DMS79 (cell line): ENCODE data around the gene HOMER1.
A peak's percentile ranks its signal among the peaks of the same experiment; 100 is the strongest.

Experiments used
- DNase-seq: peaks from one replicate; lab custom pipeline; 2025; lab: John Stamatoyannopoulos, UW

Gene HOMER1

DNA sequence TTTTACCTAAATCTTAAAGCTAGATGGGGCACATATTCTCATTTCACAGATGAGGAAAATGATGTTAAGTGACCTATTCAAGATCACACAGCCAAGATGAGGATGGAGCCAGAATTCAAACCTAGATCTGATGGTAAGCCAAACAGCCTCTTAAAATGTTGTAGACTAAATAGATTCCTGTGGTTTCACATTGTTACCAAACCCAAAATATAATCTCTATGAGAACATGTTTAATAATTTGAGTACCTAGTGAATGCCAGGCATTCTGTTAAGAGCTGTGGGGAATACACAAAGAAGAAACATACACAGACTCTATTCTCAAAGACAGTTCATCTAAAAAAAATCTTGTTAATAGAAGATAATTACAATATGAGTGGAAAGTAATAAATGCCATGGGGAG is 25.2 kb downstream of the HOMER1 start:
- DNase-seq, result no peak

DNA sequence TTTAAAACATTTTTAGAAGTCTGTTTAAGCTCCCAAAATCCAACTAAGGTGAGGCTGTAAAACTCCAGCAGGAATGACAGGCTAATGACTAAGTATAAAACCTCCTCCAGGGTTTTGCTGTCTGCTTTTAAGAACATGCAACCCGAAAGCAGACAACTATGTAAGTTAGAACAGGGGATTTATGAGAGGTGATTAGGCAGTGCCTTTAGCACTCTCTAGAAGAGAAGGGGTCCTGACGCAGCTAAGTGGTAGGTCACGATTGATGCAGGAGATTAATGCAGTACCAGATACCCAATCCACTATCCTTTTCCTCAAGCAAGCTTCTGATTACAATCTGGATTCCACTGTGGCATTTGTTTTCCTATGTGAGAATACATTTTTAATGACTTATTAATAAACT is 25.9 kb downstream of the HOMER1 start:
- no peak for DNase-seq

DNA sequence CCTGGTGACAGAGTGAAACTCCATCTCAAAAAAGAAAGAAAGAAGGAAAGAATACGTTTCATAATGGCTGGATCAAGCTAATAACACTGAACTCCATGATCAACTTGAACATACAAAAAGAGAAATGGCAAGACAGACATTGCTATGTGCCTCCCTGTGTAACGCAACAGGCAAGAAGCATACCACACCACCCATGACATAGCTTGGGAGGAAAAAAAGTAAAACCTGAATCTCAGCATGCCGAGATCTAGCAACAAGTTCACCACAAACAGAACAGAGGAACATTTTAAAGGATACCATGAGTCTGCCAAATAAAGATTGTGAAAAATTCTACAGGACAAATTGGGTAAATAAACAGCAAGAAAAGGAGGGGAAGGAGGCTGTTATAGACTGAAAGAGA is 26.7 kb downstream of the HOMER1 start:
- no peak for DNase-seq

DNA sequence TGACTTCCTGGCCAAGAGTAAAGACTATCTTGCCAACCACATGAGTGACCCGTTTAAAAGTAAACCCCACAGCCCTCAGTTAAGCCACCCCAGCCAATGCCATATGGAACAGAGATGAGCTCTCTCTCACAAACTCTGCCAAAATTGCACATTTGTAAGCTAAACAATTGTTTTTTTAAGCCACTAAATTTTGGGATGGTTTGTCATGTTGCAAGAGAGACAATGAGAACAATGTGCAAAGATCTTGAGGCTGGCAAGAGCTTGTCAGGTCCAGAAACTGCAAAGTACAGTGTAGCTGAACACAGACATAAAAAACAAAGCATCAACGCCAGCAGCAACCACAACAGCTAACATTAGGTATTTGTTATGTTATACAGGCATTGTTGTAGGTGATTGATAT is 27.8 kb downstream of the HOMER1 start:
- DNase-seq, result no peak

DNA sequence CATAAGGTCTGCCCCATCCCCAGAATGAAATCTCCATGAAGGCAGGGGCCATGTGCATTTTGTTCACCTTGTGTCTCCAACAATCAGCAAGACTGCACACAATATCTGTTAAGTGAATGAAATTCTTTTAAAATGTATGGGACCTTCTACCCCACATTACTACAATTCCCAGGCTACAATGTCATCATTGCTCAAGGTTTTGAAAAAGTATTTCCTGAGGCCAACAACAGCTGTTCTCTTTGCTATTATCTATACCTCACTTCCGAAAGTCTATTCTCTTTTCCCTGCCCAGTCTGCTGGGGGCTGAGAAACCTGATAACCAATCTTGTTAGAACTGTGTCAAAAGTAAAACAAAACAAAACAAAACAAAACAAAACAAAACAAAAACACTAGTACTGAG is 29.2 kb downstream of the HOMER1 start:
- DNase-seq, result no peak

DNA sequence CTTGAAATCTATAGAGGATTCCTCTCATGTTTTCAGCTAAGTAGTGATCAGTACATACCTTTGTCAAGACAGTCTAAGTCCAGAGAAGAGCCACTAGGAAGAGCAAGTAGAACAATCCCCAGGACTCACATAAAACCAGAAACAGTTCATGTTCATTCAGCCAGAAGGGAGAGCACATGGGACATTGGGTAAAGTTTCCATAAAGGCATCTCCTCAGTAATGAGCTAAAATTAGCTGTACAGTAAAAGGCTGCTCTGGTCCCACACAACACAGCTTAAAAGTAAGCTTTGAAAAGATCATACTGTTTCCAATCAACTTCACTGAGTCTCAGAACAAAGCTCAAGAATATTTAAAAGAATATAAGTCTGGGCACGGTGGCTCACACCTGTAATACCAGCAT is 32.4 kb downstream of the HOMER1 start:
- DNase-seq, result no peak

DNA sequence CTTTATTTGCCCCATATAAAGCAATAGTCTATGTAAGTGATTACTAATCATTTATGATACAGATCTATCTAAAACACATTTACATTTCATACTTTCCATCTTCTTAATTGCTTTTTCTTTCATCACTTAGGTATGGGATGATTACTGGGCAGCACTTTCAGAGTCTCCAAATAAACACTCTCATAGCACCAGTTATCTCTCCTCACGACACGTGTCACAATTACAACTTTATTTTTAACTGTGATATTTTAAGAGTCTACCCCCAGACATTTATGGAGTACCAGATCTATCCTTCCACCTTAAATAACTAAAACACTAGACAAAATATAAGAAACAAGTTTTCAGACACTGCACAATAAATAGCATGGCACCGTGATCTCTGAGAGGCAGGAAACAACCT is 32.9 kb downstream of the HOMER1 start:
- no peak for DNase-seq

DNA sequence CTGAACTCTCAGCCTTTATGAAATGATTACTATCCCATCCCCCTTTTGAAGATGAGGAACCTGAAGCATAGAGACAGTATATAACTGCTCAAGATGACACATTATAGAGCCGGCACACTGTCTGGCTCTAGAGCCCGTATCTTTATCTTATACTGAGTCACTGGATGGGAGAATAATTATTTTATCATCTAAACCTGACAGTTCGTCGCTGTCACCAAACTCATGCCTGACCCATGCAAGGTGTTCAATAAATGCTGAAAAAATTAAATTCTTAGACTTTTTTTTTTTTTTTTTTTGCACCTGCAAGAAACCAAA is 38.8 kb downstream of the HOMER1 start:
- DNase-seq, result no peak

DNA sequence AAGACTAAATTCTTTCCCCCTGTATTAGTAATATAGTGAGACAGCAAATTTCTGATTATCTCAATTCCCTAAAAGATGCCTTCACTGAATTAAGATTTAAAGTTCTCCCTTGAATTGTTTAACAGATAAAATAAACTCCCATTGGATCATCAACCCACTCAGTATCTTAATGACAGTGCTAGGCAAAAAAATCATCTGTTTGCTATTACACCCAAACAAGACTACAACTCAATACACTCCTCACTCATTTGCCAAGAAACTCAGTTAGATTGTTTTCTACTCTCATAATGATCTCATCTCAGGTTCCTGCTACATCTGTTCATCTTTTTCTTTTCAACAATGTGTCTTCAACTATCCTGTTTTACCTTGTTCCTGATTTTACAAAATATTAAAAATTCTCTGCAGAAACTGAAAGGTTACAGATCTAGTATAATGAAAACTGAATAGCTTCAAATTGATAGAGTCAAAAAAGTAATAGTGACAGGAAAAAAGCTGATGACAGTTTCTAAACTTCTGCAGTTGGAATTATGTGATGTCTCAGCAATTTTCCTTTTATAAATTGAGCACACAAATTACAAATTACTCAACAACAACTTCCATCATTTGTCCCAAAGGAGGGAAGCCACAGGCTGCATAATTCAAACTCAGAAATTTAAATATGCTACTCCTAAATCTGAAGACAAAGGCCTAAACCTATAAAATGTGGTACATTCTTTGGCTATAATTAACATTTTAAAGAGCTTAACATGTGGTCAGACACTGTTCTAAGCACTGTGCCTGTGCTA is 39.4 kb downstream of the HOMER1 start:
- DNase-seq, result no peak

DNA sequence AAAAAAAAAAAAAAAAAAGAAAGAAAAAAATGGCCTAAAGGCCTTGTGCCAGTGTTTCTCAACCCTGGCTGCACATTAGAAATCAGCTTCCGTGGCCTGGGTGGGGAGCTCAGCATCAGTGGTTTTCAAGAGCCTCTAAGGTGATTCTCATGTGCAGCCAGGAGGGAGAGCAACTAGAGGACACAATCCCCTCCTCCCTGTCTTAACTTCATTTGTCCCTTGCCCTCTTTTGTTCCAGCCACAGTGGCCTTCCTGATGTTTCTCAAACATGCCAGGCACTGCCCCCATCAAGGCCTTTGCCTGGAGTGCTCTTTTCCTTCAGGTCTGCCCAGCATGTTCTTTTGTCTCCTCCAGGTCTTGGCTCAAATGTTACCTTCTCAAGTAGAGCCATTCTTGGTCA is 42.4 kb downstream of the HOMER1 start:
- DNase-seq, result peak; percentile 78

DNA sequence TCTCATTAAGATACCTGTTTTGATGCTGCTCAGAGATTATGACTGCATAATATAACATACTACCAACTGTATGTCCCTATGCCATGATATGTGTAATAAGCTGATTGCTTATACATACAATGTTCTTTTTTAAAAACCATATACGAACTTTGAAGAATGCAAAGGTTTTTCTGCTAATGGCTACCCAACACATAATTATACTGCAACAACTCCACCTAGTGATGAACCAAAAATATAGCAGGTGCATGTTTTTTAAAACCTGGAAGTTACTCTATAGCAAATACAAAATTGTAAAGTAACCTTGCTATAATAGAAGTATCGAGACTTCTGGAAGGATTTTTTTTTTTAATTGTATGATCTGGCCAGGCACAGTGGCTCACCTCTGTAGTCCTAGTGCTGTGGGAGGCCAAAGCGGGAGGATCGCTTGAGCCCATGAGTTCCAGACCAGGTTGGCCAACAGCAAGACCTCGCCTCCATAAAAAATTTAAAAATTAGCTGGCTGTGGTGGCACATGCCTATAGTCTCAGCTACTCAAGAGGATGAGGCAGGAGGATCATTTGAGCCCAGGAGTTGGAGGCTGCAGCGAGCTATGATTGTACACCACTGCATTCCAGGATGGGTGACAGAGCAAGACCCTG is 49.1 kb downstream of the HOMER1 start:
- DNase-seq, result no peak

DNA sequence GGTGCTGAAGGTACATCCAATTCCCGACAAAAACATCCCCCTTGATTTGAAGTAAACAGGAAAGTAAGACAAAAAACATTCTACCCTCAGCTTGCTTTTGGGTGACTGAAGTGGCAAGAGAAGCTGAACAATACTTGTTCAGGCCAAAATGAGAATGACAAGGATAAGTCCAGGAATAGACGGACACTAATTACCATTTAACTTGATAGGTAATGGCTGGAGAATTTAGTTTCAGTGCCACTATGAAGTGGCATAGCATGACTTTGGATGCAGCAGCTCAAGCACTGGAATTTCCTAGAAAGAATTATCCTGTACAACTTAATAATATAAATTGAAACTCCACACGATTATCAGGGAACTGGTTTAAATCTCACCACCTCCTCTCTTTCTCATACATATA is 49.7 kb downstream of the HOMER1 start:
- no peak for DNase-seq

DNA sequence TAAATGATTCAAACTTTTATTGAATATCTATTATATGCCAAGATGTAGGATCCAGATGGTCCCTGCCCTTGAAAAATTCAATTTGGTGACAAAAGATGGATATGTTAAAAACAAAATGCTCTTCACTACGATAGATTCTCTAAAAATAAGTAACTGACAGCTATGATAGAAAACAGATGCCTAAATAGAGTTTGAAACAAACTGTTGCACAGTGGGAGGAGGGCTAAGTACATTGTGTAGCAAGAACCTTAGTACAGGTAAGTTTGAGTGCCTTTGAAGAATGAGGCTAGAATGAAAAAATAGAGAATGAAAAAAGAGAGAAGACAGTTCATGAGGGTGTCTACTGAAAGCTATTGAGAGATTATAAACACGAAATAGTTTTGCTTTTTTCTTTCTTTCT is 54.3 kb downstream of the HOMER1 start:
- no peak for DNase-seq

DNA sequence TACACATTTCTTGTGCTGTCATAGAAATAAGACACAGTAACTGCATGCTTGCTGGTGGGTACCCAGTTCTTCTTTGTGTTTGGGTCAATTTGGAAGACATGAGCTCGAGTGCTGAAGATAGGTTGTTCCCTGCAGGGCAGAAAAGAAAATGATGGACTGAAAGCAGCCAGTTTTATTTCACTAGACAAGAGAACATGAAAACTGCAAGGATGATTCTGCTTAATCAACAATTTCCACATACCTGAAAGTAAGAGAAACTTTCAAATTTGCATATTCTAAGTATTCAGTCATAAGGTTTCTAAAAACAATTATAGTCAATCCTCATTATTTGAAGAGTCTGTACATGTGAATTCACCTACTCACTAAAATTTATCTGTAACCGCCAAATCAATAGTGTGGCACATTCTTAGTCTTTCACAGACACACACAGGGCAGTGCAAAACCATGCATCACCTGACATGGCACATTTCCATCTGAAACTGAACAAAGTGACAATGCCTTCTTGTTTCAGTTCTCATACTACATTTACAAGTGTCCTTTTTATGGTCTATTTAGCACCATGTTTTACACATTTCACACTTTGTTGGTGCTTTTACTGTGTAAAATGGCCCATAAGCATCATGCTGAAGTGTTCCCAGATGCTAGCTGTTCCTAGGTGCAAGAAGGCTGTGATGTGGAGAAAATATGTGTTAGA is 56.9 kb downstream of the HOMER1 start:
- DNase-seq, result no peak

DNA sequence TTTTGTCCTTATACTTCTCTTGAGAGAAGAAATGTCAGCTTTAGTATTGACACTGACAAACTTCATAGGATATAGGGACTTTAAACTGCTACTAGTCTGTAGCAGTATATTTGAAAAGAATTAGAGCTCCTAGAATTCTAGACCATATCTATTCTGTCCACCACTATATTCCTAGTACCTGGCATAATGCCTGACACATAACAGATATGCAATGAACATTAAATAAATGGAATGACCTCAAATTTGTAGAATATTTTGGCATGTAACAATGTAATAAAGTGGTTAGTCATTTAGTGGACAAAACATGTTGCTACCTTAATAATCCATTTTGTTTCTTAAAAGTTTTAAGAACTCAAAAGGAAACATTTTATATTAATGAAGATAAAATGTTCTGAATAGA is 57.5 kb downstream of the HOMER1 start:
- no peak for DNase-seq

DNA sequence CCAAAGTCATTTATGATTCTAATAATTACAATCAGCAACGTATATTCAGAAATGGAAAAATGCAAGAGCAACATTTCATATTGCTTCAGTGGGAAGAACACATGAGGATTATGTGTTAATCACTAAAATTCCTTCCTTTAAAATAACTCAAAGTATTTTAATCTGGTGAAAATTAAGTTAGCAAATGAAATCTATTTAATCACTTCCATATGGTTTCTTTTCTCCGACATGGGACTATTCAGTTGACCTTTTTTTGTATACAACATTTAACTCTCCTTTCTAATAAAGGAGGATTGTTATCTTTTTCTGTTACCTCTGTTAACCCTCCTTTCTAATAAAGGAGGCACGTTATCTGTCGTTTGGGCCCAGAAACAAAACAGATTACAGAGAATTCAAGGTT is 59.9 kb downstream of the HOMER1 start:
- DNase-seq, result no peak

DNA sequence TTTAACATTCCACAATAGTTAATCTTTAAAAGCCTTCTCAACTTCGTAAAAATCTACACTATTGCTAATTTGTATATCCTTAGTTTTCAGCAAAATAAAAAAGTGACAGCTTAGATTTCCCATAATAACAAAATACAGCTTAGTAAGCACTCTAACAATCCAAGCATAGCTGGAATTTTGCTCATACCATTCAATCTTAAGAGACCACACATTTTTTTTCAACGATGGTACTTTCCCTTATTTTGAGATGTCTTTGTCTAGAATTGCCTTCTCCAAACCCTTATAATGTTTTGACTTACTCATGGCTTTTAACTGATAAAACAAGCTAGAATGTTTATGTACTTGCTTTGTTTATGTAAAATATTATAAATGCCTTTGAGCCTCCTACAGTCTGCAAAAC is 65.6 kb downstream of the HOMER1 start:
- DNase-seq, result no peak

DNA sequence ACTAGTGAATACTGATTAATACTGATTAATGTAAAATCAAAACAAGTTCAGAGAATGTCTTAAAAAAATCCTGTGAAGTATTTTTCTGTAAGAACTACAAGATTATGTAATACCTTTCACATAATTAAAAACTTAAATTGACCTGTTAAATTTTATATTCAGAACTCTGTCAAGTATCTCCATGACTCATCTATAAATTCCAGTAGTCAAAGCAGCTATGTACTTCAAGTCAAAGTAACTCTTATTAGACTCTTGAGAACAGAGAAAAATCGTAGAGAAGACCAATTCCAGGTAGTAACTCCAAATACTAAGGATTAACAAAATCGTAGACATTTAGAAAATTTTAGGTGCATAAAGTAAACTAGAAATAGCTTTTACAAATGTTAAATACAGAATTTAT is 77.1 kb downstream of the HOMER1 start:
- DNase-seq, result no peak

DNA sequence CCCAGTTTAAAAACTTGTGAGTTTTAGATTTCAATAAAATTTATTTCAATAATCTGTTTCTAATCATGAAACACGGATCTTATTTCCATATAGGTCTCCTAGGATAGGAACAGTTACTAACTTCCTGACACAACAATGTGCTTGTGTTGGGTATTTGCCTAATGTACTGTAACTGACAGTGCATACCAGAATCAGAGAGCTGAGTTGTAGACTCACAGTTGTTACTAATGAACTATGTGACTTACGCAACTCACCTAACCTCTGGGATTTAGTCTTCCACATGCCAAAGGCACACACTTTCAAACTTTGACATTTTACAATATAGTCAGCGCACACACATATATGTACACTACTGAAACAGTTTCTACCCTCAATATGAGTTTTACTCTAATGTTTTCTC is 77.7 kb downstream of the HOMER1 start:
- no peak for DNase-seq

DNA sequence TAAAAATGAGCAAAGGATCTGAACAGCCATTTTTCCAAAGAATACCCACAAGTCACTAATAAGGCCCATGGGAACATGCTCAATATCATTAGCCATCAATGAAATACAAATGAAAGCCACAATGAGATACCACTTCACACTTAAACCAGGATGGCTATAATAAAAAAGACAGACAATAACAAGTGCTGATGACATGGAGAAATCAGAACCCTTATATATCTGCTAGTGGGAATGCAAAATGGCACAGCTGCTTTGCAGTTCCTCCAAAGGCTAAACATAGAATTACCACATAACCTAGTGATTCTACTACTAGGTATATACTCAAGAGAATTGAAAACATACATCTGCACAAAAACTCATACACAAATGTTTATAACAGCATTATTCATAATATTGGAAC is 83.7 kb downstream of the HOMER1 start:
- no peak for DNase-seq

DNA sequence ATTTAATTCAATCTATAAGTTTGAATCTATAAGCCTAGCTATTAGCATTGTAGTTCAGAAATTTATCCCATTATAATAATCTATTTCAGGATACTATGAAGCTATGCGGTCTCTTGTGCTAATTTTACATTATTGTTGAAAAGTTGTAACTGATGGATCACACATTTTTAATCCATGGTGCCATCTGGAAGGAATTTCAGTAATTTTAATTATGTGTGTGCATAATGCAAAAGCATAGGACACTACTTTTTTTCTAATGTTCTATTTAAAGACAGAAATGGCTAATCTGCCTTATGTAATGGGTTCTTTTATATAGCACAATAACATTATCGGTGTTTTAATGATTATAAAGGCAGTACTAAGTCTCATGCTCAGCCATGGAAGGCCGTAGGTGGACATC is 90.6 kb downstream of the HOMER1 start:
- no peak for DNase-seq

DNA sequence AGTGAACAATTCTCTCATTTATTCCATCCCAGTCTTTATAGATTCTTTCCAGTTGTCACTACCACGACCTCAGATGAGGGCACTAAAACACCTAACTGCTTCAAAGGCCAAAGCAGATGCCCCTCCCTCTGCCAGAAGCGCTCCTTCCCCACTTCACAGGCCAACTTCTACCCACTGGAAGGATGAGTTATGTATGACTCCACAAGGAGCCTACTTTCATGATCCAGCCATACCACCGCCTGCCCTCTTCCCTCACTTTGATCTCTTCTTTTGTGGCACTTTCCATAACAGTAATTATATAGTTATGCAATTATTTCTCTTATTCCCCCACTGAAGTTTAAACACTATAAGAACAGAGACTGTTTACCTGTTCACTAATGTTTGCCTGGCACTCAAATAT is 93.7 kb downstream of the HOMER1 start:
- DNase-seq, result no peak

DNA sequence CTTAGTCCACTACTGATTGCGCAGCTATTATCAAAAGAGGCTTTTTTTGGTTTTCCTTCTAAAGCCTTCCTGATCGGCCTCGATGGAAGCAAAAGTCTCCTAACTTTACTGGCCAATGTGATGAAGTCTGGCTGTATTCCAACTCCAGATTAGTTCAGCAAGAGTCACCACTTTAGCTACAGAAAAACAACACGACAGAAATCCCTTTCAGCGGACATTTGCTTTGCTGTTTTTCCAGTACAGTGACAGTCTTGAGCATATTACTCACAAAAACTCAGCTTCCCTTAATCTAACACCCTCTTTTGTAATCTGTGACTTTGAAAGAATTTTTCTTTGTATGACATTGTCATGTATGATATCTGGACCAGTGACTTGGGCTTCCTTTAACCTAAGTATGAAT is 95.7 kb downstream of the HOMER1 start:
- DNase-seq, result no peak

DNA sequence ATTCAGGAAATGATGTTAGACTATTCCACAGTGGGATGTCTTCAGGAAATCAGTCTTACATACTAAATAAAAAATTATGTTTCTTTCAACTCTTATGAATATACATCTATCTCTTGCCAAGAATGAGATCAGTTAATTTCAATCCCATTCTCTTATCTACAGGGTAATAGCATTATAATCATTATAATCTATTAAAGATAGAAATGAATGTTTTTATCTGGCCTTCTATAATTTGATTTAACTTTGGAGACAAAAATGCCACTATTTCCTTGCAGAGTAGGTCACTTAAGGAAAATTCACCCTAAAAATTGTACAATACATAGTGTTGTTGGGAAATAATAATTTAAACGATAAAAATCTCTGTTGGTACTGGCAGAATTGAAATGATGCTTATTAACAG is 96.4 kb downstream of the HOMER1 start:
- no peak for DNase-seq
